Ishikawa (cell line): Measurements from ENCODE around the gene COG7.

ENCODE experiments used
- CEBPB ChIP-seq: IDR thresholded peaks from 2 replicates; pipeline ENCODE4 v1.6.1; 2012
- CREB1 ChIP-seq: IDR thresholded peaks from 2 replicates; pipeline ENCODE4 v1.6.1; 2012; ENCODE audit warnings: low read depth
- EGR1 ChIP-seq: IDR thresholded peaks from 2 replicates; pipeline ENCODE4 v1.6.1; 2012
- EP300 ChIP-seq: IDR thresholded peaks from 2 replicates; pipeline ENCODE4 v1.6.1; 2012; ENCODE audit warnings: borderline replicate concordance
- FOXM1 ChIP-seq: IDR thresholded peaks from 2 replicates; pipeline ENCODE4 v1.6.1; 2012; ENCODE audit warnings: low read depth, borderline replicate concordance
- NFIC ChIP-seq: IDR thresholded peaks from 2 replicates; pipeline ENCODE4 v1.6.1; 2012
- RAD21 ChIP-seq: IDR thresholded peaks from 2 replicates; pipeline ENCODE4 v1.6.1; 2012; ENCODE audit warnings: low read depth
- TAF1 ChIP-seq: IDR thresholded peaks from 2 replicates; pipeline ENCODE4 v1.6.1; 2012; ENCODE audit warnings: low read depth, mild to moderate bottlenecking
- TCF12 ChIP-seq: IDR thresholded peaks from 2 replicates; pipeline ENCODE4 v1.6.1; 2012; ENCODE audit warnings: low read depth
- TEAD4 ChIP-seq: IDR thresholded peaks from 2 replicates; pipeline ENCODE4 v1.6.1; 2012
- USF1 ChIP-seq: IDR thresholded peaks from 2 replicates; pipeline ENCODE4 v1.6.1; 2012
- YY1 ChIP-seq: IDR thresholded peaks from 2 replicates; pipeline ENCODE4 v1.6.1; 2012; ENCODE audit warnings: low read depth
- ZBTB7A ChIP-seq: IDR thresholded peaks from 2 replicates; pipeline ENCODE4 v1.6.1; 2012; ENCODE audit warnings: low read depth
- TF ChIP-seq, protein P1 (sequence below): IDR thresholded peaks from 2 replicates; pipeline ENCODE4 v1.6.1; 2012
- TF ChIP-seq, protein P2 (sequence below): IDR thresholded peaks from 2 replicates; pipeline ENCODE4 v1.6.1; 2012; ENCODE audit warnings: low read depth, mild to moderate bottlenecking

The COG7 gene

GRCh38 chr16:23436951-23437350, 16.0 kb downstream of the COG7 start:
- TF ChIP-seq RAD21 (no peak), ZBTB7A (no peak), NFIC (no peak), EGR1 (no peak), CEBPB (no peak), TCF12 (no peak), TEAD4 (no peak), FOXM1 (no peak)

DNA sequence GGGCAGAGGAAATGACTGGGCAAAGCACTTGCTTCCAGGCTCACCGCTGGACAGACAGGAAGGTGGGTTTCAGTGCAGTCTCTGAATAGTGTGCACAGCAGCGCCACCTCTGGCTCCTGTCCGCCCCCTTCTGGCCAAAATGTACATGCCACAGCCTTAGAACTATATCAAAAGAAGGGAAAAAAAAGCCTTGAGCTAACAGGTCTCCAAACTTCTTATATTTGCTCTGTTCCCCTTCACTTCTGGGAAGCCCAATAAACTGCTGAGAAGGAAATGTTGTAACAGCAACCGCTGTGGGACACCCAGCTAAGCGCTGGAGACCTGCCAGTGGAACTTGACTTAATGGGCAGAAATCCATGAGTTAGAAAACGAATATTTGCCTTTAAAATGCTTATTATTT, 17.5 kb downstream of the COG7 start:
- TF ChIP-seq RAD21 (peak; percentile 53), TEAD4 (no peak), NFIC (no peak)

- TF ChIP-seq, protein P1, sequence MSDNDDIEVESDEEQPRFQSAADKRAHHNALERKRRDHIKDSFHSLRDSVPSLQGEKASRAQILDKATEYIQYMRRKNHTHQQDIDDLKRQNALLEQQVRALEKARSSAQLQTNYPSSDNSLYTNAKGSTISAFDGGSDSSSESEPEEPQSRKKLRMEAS, result no peak
- peak; percentile 82 for TF ChIP-seq RAD21
Observed at GRCh38 chr16:23434380-23434779, 18.6 kb downstream of the COG7 start.

DNA sequence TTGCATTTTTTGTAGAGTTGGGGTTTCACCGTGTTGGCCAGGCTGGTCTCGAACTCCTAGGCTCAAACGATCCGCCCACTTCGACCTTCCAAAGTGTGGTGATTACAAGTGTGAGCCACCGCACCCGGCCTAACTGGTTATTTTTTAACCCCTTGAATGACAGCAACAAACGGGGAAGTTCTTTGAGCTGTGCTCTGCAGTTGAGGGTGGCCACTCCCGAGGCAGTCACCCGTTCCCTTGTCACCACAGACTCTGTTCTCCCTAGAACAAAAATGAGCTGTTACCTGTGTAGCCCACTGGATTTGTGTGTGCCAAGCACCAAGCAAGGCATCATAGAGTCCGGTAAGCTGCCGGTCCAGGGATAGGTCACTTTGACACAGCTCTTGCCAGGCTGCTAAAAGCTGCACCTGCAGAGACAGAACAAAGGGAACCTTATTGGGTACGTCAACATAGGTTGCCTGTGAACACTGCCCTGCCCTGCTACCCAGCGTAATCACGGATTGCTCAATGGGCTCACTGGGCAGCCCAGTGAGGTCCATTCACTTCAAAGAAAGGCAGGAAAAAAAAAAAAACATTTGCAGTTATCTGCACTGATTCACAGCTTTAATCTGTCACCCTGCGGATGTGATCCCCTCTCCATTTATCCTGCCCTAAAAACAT, 19.6 kb downstream of the COG7 start:
- TF ChIP-seq TAF1 (no peak), USF1 (no peak), ZBTB7A (no peak), EGR1 (no peak), FOXM1 (no peak), TEAD4 (no peak)
- TF ChIP-seq, protein P1, result no peak

- TF ChIP-seq, protein P2, sequence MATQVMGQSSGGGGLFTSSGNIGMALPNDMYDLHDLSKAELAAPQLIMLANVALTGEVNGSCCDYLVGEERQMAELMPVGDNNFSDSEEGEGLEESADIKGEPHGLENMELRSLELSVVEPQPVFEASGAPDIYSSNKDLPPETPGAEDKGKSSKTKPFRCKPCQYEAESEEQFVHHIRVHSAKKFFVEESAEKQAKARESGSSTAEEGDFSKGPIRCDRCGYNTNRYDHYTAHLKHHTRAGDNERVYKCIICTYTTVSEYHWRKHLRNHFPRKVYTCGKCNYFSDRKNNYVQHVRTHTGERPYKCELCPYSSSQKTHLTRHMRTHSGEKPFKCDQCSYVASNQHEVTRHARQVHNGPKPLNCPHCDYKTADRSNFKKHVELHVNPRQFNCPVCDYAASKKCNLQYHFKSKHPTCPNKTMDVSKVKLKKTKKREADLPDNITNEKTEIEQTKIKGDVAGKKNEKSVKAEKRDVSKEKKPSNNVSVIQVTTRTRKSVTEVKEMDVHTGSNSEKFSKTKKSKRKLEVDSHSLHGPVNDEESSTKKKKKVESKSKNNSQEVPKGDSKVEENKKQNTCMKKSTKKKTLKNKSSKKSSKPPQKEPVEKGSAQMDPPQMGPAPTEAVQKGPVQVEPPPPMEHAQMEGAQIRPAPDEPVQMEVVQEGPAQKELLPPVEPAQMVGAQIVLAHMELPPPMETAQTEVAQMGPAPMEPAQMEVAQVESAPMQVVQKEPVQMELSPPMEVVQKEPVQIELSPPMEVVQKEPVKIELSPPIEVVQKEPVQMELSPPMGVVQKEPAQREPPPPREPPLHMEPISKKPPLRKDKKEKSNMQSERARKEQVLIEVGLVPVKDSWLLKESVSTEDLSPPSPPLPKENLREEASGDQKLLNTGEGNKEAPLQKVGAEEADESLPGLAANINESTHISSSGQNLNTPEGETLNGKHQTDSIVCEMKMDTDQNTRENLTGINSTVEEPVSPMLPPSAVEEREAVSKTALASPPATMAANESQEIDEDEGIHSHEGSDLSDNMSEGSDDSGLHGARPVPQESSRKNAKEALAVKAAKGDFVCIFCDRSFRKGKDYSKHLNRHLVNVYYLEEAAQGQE, result no peak
- no peak for TF ChIP-seq FOXM1
- no peak for TF ChIP-seq TEAD4
Observed at GRCh38 chr16:23432176-23433128, 20.5 kb downstream of the COG7 start.

DNA sequence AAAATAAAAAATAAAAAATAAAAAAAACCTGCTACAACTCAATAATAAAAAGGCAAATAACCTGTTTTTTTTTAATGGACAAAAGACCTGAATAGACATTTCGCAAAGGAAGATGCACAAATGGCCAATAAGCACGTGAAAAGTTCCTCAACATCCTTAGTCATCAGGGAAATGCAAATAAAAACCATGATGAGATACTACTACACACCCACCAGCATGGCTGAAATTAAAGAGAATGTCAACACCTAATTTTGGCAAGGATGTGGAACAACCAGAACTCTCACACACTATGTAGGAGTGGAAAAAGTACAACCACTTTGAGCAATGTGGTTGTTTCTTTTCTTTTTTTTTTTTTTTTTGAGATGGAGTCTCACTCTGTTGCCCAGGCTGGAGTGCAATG, 24.6 kb downstream of the COG7 start:
- no peak for TF ChIP-seq TAF1
- no peak for TF ChIP-seq CREB1
- TF ChIP-seq, protein P1, result no peak
- TF ChIP-seq, protein P2, result no peak
- no peak for TF ChIP-seq ZBTB7A
- no peak for TF ChIP-seq FOXM1
- TF ChIP-seq TEAD4, result no peak
- TF ChIP-seq TCF12, result no peak
- no peak for TF ChIP-seq NFIC
- no peak for TF ChIP-seq EGR1
- TF ChIP-seq EP300, result no peak
- TF ChIP-seq YY1, result no peak
